ENCODE data around the gene P2RY6.

- TF ChIP-seq CTCF (optimal IDR thresholded peaks at IDR 0.05 in 1 of 3, IDR thresholded peaks at IDR 0.05 in 1 of 3, conservative IDR thresholded peaks at IDR 0.05 in 1 of 3; ENCODE audit: extremely low read depth in 1 of 3, insufficient read depth in 2 of 3, low read length in 3 of 3), result no peak
- TF ChIP-seq EZH2 (IDR thresholded peaks at IDR 0.05; ENCODE audit: low read length), result no peak
Observed at GRCh38 chr11:73318501-73319011, 46.4 kb downstream of the P2RY6 start.

Data from keratinocyte (primary cell).